Liver (tissue), 3 donors: ENCODE results near the gene TPD52L1.

ENCODE experiments used
- CTCF ChIP-seq: fragments of 150-350 bp; IDR thresholded peaks from 2 replicates; pipeline ENCODE4 v1.5.1; 2017; ENCODE audit warnings: improper control_type of control experiment, low read depth, low read length; ENCODE audit not compliant: missing input control
- EGR1 ChIP-seq, 2 donors: IDR thresholded peaks; 2 replicates each; pipeline ENCODE4 v1.6.1; 2016 to 2018; ENCODE audit warnings: antibody characterized with exemption in 2 of 2, low read depth in 2 of 2
- GABPA ChIP-seq, 2 donors: IDR thresholded peaks in 1 of 2; conservative IDR thresholded peaks in 1 of 2; 2 replicates each; pipeline ENCODE4 v1.6.1; 2016; ENCODE audit warnings: antibody characterized with exemption in 2 of 2, mild to moderate bottlenecking in 1 of 2, moderate library complexity in 1 of 2
- REST ChIP-seq: IDR thresholded peaks from 2 replicates; pipeline ENCODE4 v1.6.1; 2016; ENCODE audit warnings: antibody characterized with exemption, mild to moderate bottlenecking
- RXRA ChIP-seq, 2 donors: IDR thresholded peaks; 2 replicates each; pipeline ENCODE4 v1.6.1; 2017 to 2018; ENCODE audit warnings: antibody characterized with exemption in 2 of 2, mild to moderate bottlenecking in 1 of 2
- TAF1 ChIP-seq: conservative IDR thresholded peaks from 2 replicates; pipeline ENCODE4 v1.6.1; 2016; ENCODE audit warnings: antibody characterized with exemption, mild to moderate bottlenecking
- donor health status: healthy.
- donor health status: healthy.

GRCh38 chr6:125136378-125136777, 17.2 kb upstream of the TPD52L1 start:
- no peak for TF ChIP-seq CTCF
- TF ChIP-seq GABPA (IDR thresholded peaks at IDR 0.05 in 1 of 2, conservative IDR thresholded peaks at IDR 0.05 in 1 of 2) = no peak
- no peak for TF ChIP-seq REST
- no peak for TF ChIP-seq EGR1 (IDR thresholded peaks at IDR 0.05; ENCODE audit: low read depth in 2 of 2)
- no peak for TF ChIP-seq TAF1
- no peak for TF ChIP-seq RXRA (IDR thresholded peaks at IDR 0.05)
